ENCODE results near the gene ZNF200. TPM values are rescaled to one million over a fixed set of nuclear protein-coding genes. Genes with fewer than 3 reads are reported as not detected.

Gene ZNF200
- total RNA-seq, 1 experiment from 2014 or later, result 8.8 TPM

- no peak for TF ChIP-seq ZBTB33 (IDR thresholded peaks at IDR 0.05; ENCODE audit: extremely low read depth, insufficient replicate concordance, low read length)
- TF ChIP-seq SP1 (IDR thresholded peaks at IDR 0.05; ENCODE audit: low read depth), result no peak
- TF ChIP-seq POLR2AphosphoS5 (IDR thresholded peaks at IDR 0.05; ENCODE audit: low read depth, low read length), result no peak
Observed at GRCh38 chr16:3254309-3254708, 19.4 kb upstream of the ZNF200 start (continued).

DNA sequence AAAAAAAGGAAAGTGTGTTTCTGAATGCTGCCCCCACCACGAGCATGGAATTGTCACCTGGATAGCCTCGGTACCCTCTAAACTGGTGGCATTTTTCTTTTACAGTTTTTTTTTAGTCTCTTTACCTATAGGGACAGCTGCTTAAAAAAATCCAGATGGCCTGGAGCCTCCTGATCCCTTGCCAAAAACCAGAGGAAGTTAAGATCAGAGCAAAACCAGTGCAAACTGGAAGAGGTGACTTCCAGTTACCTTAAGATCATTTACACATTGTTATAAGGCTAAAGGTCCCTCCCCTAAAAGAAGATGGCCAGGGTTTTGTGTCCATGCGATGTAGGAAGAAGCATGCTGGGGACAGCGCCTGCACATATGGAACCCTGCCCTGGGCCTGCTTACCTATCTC lies 18.0 kb upstream of the ZNF200 start:
- no peak for DNase-seq (ENCODE audit: low read depth, low spot score)

DNA sequence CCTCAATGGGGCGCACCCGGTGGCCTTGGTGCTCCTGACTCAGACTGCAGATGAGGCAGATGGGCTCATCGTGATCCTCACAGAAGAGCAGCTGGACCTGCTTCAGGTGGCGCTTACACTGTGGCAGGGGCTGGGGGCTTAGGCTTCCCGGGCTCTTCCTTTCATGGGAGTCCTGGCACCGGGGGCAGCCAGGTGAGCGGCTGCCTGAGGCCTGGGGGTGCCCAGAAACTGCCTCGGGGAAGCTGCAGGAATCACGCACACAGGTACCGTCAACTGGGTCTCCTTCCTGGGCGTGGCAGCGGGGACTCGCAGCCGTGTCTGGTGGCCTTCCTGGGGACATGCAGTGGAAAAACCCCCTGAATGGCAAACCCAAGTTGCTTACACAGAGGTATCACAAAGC lies 14.5 kb upstream of the ZNF200 start:
- Histone ChIP-seq H3K9ac (ENCODE audit: low read length) (no peak overlapping the region), H4K20me1 (ENCODE audit: insufficient read depth) (no peaks in the 10 kb centered on the region), H2AFZ (ENCODE audit: low read depth, low read length, poor library complexity, severe bottlenecking) (no peak overlapping the region), H3K4me1 (ENCODE audit: control insufficient read depth in 1 of 2, insufficient read depth in 2 of 2, low read length in 2 of 2) (no peaks in the 10 kb centered on the region), H3K9me2 (ENCODE audit: insufficient read depth) (no peaks in the 10 kb centered on the region), H3K9me3 (ENCODE audit: control insufficient read depth in 1 of 2, insufficient read depth in 1 of 2, low read depth in 1 of 2, low read length in 2 of 2) (peaks cover 0 to under 1% of the 10 kb centered on the region in 2 experiments; a peak in 1 of 4 replicates), H3K36me3 (ENCODE audit: control insufficient read depth in 1 of 2, insufficient read depth in 2 of 2, low read length in 2 of 2) (no peaks in the 10 kb centered on the region), H3K27ac (ENCODE audit: low read depth, low read length) (no peak overlapping the region), H3K27me3 (ENCODE audit: insufficient read depth, low read length) (no peaks in the 10 kb centered on the region), H3K4me3 (replicated peaks in 1 of 2; ENCODE audit: low read depth in 1 of 2, low read length in 2 of 2) (no peak overlapping the region), H3K4me2 (ENCODE audit: low read length) (no peak overlapping the region), H3K79me2 (ENCODE audit: insufficient read depth, low read length) (no peaks in the 10 kb centered on the region)
- CTCF ChIA-PET, result no interaction called here
- intact Hi-C loops (cut with micrococcal nuclease), result no loop called here
- RAD21 ChIA-PET (ENCODE audit: low non-redundant PET in 1 of 2, low total read pairs in 2 of 2, uncharacterized antibody in 2 of 2, unreplicated experiment in 2 of 2), result no interaction called here
- POLR2A ChIA-PET, result no interaction called here
- no peak for DNase-seq (ENCODE audit: low read depth, low spot score)
- ATAC-seq, result no peak
- no TSS peak for BruUV-seq (replicated peaks)
- no peak for TF ChIP-seq EGR1 (IDR thresholded peaks at IDR 0.05; ENCODE audit: low read depth)
- TF ChIP-seq ZBTB33 (IDR thresholded peaks at IDR 0.05; ENCODE audit: extremely low read depth, insufficient replicate concordance, low read length), result no peak
- TF ChIP-seq, protein P1, sequence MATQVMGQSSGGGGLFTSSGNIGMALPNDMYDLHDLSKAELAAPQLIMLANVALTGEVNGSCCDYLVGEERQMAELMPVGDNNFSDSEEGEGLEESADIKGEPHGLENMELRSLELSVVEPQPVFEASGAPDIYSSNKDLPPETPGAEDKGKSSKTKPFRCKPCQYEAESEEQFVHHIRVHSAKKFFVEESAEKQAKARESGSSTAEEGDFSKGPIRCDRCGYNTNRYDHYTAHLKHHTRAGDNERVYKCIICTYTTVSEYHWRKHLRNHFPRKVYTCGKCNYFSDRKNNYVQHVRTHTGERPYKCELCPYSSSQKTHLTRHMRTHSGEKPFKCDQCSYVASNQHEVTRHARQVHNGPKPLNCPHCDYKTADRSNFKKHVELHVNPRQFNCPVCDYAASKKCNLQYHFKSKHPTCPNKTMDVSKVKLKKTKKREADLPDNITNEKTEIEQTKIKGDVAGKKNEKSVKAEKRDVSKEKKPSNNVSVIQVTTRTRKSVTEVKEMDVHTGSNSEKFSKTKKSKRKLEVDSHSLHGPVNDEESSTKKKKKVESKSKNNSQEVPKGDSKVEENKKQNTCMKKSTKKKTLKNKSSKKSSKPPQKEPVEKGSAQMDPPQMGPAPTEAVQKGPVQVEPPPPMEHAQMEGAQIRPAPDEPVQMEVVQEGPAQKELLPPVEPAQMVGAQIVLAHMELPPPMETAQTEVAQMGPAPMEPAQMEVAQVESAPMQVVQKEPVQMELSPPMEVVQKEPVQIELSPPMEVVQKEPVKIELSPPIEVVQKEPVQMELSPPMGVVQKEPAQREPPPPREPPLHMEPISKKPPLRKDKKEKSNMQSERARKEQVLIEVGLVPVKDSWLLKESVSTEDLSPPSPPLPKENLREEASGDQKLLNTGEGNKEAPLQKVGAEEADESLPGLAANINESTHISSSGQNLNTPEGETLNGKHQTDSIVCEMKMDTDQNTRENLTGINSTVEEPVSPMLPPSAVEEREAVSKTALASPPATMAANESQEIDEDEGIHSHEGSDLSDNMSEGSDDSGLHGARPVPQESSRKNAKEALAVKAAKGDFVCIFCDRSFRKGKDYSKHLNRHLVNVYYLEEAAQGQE (IDR thresholded peaks at IDR 0.05; ENCODE audit: low read depth), result no peak
- TF ChIP-seq YY1 (IDR thresholded peaks at IDR 0.05; ENCODE audit: extremely low read depth, insufficient replicate concordance, low read depth, low read length), result no peak
- TF ChIP-seq MAX (IDR thresholded peaks at IDR 0.05), result no peak
- TF ChIP-seq JUND (IDR thresholded peaks at IDR 0.05), result no peak
- no peak for TF ChIP-seq TCF7L2 (IDR thresholded peaks at IDR 0.05; ENCODE audit: borderline replicate concordance, extremely low read depth, insufficient read depth, insufficient read length)

More for the DNA sequence above, 18.0 kb upstream of the ZNF200 start:
- no peak overlapping the region for H3K27ac ChIP-seq (ENCODE audit: low read depth, low read length)
- H3K4me1 ChIP-seq (ENCODE audit: control insufficient read depth in 1 of 2, insufficient read depth in 2 of 2, low read length in 2 of 2), result peaks cover 0 to 5% of the 10 kb centered on the region in 2 experiments; a peak in 1 of 4 replicates
- intact Hi-C loops (cut with micrococcal nuclease), result no loop called here
- no peaks in the 10 kb centered on the region for H3K79me2 ChIP-seq (ENCODE audit: insufficient read depth, low read length)
- no peaks in the 10 kb centered on the region for H4K20me1 ChIP-seq (ENCODE audit: insufficient read depth)
- BruUV-seq (replicated peaks), result no TSS peak
- H2AFZ ChIP-seq (ENCODE audit: low read depth, low read length, poor library complexity, severe bottlenecking), result no peak overlapping the region
- no peak for TF ChIP-seq CEBPB (IDR thresholded peaks at IDR 0.05; ENCODE audit: low read depth)
- H3K9me3 ChIP-seq (ENCODE audit: control insufficient read depth in 1 of 2, insufficient read depth in 1 of 2, low read depth in 1 of 2, low read length in 2 of 2), result no peaks in the 10 kb centered on the region
- ChIA-PET CTCF (no interaction called here), RAD21 (ENCODE audit: low non-redundant PET in 1 of 2, low total read pairs in 2 of 2, uncharacterized antibody in 2 of 2, unreplicated experiment in 2 of 2) (no interaction called here), POLR2A (no interaction called here)
- H3K9me2 ChIP-seq (ENCODE audit: insufficient read depth), result no peaks in the 10 kb centered on the region
- no peak overlapping the region for H3K4me2 ChIP-seq (ENCODE audit: low read length)
- H3K36me3 ChIP-seq (ENCODE audit: control insufficient read depth in 1 of 2, insufficient read depth in 2 of 2, low read length in 2 of 2), result no peaks in the 10 kb centered on the region
- ATAC-seq, result no peak
- no peaks in the 10 kb centered on the region for H3K27me3 ChIP-seq (ENCODE audit: insufficient read depth, low read length)
- no peak overlapping the region for H3K9ac ChIP-seq (ENCODE audit: low read length)
- no peak overlapping the region for H3K4me3 ChIP-seq (replicated peaks in 1 of 2; ENCODE audit: low read depth in 1 of 2, low read length in 2 of 2)
